MCF 10A (cell line): ENCODE results near the gene FBXW9. TPM values are rescaled to one million over a fixed set of nuclear protein-coding genes. Genes with fewer than 3 reads are reported as not detected.
"Not testable (repeated sequence)": the region's sequence is repeated elsewhere in the genome, so short reads cannot be mapped to it uniquely, and the experiment has no call there.

Experiments
- BruUV-seq: library from RNA; stranded (reverse); fragments of 400-500 nt; replicated peaks from 2 replicates; lab custom pipeline; 2021; lab: Mats Ljungman, UMichigan
- CTCF ChIA-PET: fragments of 300-600 bp; sonication (Branson Sonifier 250); formaldehyde crosslinking; extraction: SDS; loops from one replicate; lab custom pipeline; 2021; ENCODE audit warnings: antibody characterized with exemption, inconsistent platforms; lab: Yijun Ruan, JAX
- POLR2A ChIA-PET: fragments of 300-600, 350-650 bp; sonication (Branson Sonifier 250); formaldehyde crosslinking; extraction: SDS; loops from one replicate; lab custom pipeline; 2020; ENCODE audit warnings: antibody characterized with exemption, inconsistent platforms; lab: Yijun Ruan, JAX
- DNase-seq: peaks from one replicate; pipeline ENCODE4 v3.0.0-alpha.2; 2018; ENCODE audit not compliant: unreplicated experiment
- H3K27ac Mint-ChIP-seq: one replicate; pipeline ENCODE4 v1.8.0; 2022; ENCODE audit warnings: mild to moderate bottlenecking, low read depth, mixed read lengths; ENCODE audit not compliant: unreplicated experiment
- H3K27me3 Mint-ChIP-seq: one replicate; pipeline ENCODE4 v1.8.0; 2022; ENCODE audit warnings: mixed read lengths; ENCODE audit not compliant: insufficient read depth, unreplicated experiment
- H3K36me3 Mint-ChIP-seq: one replicate; pipeline ENCODE4 v1.8.0; 2022; ENCODE audit warnings: mild to moderate bottlenecking, moderate library complexity, mixed read lengths; ENCODE audit not compliant: insufficient read depth, unreplicated experiment
- H3K4me1 Mint-ChIP-seq: one replicate; pipeline ENCODE4 v1.8.0; 2022; ENCODE audit warnings: mixed read lengths; ENCODE audit not compliant: insufficient read depth, unreplicated experiment
- H3K4me3 Mint-ChIP-seq: one replicate; pipeline ENCODE4 v1.8.0; 2022; ENCODE audit warnings: mild to moderate bottlenecking, moderate library complexity, mixed read lengths; ENCODE audit not compliant: unreplicated experiment
- H3K9me3 Mint-ChIP-seq: one replicate; pipeline ENCODE4 v1.8.0; 2022; ENCODE audit warnings: mixed read lengths; ENCODE audit not compliant: unreplicated experiment
- CTCF ChIP-seq: fragments of 200-600 bp; IDR thresholded peaks from one replicate; pipeline ENCODE4 v1.8.0; 2022; ENCODE audit warnings: antibody characterized with exemption, mild to moderate bottlenecking; ENCODE audit not compliant: unreplicated experiment
- intact Hi-C: fragments of 100-400 bp; cut with micrococcal nuclease; formaldehyde crosslinking; loops from 2 replicates; pipeline ENCODE4 v1.14.1; 2022
- total RNA-seq: library from RNA; stranded (reverse); gene quantifications from 2 replicates; pipeline ENCODE4 v1.2.3, GENCODE V29; 2022

Gene FBXW9
- total RNA-seq, 1 experiment from 2014 or later = 13.8 TPM

- BruUV-seq = no TSS peak
- ChIA-PET POLR2A (interaction anchor here (0.6 kb wide), 1 partner anchor 88 kb away, joined by 4 read pairs; no protein-coding TSS in a partner anchor), CTCF (no interaction called here)
- peaks cover 20% of the 10 kb centered on the region for H3K36me3 Mint-ChIP-seq
- intact Hi-C loops = no loop called here
- H3K9me3 Mint-ChIP-seq = no peaks in the 10 kb centered on the region
- no peak for DNase-seq
- no peak overlapping the region for H3K27ac Mint-ChIP-seq
- H3K4me1 Mint-ChIP-seq = no peaks in the 10 kb centered on the region
- H3K27me3 Mint-ChIP-seq = no peaks in the 10 kb centered on the region
- H3K4me3 Mint-ChIP-seq = no peak overlapping the region
- TF ChIP-seq CTCF = no peak
These were observed 48.9 kb downstream of the FBXW9 start for GRCh38 chr19:12647490-12648071.

- TF ChIP-seq CTCF = no peak
- CTCF ChIA-PET = no interaction called here
- Mint-ChIP-seq H3K4me3 (no peak overlapping the region), H3K27me3 (no peaks in the 10 kb centered on the region), H3K9me3 (no peaks in the 10 kb centered on the region), H3K27ac (no peak overlapping the region), H3K36me3 (peaks cover 20% of the 10 kb centered on the region), H3K4me1 (no peaks in the 10 kb centered on the region)
- POLR2A ChIA-PET = interaction anchor here (0.6 kb wide), 1 partner anchor 88 kb away, joined by 4 read pairs; no protein-coding TSS in a partner anchor
- no peak for DNase-seq
- BruUV-seq = no TSS peak
- intact Hi-C loops = no loop called here
These were observed 49.4 kb downstream of the FBXW9 start for GRCh38 chr19:12647047-12647446.

GRCh38 chr19:12646551-12646950 lies 49.9 kb downstream of the FBXW9 start:
- intact Hi-C loops = no loop called here
- Mint-ChIP-seq H3K27me3 (no peaks in the 10 kb centered on the region), H3K27ac (no peak overlapping the region), H3K36me3 (peaks cover 20% of the 10 kb centered on the region), H3K4me3 (no peak overlapping the region), H3K9me3 (no peaks in the 10 kb centered on the region), H3K4me1 (no peaks in the 10 kb centered on the region)
- POLR2A ChIA-PET = no interaction called here
- DNase-seq = no peak
- TF ChIP-seq CTCF = no peak
- CTCF ChIA-PET = no interaction called here
- BruUV-seq = no TSS peak

GRCh38 chr19:12643716-12644115 lies 52.7 kb downstream of the FBXW9 start:
- H3K9me3 Mint-ChIP-seq, CTCF ChIA-PET, H3K4me1 Mint-ChIP-seq, intact Hi-C loops, POLR2A ChIA-PET, H3K27ac Mint-ChIP-seq, H3K27me3 Mint-ChIP-seq, H3K4me3 Mint-ChIP-seq, BruUV-seq, DNase-seq: not testable (repeated sequence)
- peaks cover 14% of the 10 kb centered on the region for H3K36me3 Mint-ChIP-seq
